GM19397 (cell line): ENCODE data around the gene PUSL1.

ENCODE experiments used
- ATAC-seq: cut with Tn5 transposase; IDR thresholded peaks from one replicate; pipeline ENCODE4 v1.9.1; 2021; ENCODE audit warnings: mild to moderate bottlenecking, moderate library complexity; ENCODE audit not compliant: unreplicated experiment

The PUSL1 gene

DNA sequence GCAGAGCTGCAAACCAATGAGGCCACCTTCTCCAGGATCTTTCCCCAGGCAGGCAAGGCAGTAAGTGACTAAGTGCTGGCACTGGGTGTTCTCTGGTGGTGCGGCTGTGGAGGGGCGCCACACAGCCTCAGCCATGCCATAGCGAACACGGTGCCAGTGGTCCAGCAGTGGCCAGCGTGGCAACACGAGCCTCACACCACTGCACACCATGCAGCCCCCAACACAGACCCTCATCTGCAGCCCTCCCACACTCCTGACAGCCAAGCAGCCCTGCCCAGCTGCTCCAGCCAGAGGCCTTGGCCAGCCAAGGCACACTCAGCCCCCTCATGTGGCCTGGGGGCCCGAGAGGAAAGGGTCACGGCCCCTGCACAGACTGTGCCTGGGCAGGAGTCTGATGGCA, 13.1 kb downstream of the PUSL1 start:
- ATAC-seq, result no peak

DNA sequence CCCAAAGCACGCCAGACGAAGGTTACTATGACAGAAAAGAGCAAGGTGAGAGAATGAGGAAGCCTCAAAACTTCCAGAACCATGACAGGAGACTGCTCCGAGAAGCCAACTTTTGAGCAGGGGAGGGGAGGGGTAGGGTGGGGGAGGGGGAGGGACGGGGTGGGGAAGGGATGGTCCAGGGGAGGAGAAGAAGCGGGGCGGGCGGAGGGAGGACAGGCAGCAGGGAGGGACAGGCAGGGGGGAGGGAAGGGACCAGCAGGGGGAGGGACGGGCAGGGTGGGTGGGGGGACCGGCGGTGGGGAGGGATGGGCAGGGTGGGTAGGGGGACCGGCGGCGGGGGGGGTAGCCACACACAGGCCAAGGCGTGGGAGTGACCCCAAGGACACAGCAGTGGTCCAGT, 14.0 kb downstream of the PUSL1 start:
- ATAC-seq, result no peak

DNA sequence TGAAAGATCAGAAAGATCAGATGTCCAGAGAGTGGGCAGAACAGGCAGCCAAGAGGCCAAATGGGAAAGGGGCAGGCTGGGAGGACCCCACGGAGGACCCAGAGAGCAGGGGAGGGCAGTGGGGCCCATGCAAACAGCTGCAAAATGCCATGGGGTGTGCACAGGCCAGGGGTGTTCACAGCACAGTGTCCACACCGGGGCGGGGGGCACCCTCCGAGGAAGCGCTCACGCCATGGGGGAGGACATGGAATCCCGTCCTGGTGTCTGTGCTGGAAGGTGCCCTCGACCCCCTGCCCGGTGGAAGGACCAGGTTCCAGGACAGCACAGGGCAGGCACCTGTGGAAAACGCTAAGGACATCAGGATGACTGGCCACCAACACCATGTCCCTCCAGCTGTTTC, 14.6 kb downstream of the PUSL1 start:
- no peak for ATAC-seq

DNA sequence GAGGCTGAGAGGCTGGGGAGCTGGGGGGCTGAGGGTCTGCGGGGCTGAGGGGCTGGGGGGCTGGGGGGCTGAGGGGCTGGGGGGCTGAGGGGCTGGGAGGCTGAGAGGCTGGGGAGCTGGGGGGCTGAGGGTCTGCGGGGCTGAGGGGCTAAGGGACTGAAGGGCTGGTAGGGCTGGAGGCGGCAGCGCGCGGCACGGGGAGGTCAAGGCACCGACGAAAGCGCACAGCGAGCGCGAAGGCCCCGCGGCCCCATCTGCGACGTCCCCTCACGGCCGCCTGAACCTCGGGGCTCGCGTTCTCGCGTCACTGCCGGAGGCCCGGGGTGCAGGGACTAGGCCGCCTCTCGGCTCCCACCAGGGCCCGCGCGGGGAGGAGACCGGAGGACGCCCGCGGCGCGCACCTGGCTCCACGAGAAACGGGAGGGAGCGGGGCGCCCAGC, 15.7 kb downstream of the PUSL1 start:
- ATAC-seq, result peak; percentile 26

DNA sequence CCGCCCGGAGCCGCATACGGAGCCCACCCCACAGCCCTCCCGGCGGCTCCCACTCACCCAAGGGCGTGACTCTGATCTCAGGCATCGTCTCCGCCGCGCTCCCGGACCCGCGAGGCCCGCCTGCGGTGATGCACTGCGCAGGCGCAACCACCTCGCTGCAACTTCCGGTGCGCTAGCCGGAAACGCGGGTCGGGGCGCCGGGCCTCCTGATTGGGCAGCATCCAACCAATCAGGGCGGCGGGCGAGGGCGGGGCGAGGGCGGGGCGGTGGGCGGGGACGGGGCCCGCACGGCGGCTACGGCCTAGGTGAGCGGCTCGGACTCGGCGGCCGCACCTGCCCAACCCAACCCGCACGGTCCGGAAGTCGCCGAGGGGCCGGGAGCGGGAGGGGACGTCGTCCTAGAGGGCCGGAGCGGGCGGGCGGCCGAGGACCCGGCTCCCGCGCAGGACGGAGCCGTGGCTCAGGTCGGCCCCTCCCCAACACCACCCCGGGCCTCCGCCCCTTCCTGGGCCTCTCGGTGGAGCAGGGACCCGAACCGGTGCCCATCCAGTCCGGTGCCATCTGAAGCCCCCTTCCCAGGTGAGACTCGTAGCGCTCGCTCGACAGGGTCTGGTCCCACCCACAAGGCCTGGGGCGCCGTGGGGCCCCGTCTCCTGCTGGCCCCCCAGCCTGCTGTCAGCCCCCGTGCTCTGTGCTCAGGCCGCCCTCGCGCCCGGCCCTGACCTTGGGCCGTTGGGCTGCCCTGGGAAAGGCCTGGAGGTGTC, 16.3 kb downstream of the PUSL1 start, which contains the start of the genes CPTP and INTS11:
Gene CPTP (plus strand): TSS at position 279 of the 764 bp plus-strand sequence. CDS start 2,109 bp downstream, outside the sequence.
Gene INTS11 (minus strand): TSS at position 137 of the 764 bp plus-strand sequence. CDS start 52 bp downstream, at position 85.
- ATAC-seq, result peak; percentile 71

DNA sequence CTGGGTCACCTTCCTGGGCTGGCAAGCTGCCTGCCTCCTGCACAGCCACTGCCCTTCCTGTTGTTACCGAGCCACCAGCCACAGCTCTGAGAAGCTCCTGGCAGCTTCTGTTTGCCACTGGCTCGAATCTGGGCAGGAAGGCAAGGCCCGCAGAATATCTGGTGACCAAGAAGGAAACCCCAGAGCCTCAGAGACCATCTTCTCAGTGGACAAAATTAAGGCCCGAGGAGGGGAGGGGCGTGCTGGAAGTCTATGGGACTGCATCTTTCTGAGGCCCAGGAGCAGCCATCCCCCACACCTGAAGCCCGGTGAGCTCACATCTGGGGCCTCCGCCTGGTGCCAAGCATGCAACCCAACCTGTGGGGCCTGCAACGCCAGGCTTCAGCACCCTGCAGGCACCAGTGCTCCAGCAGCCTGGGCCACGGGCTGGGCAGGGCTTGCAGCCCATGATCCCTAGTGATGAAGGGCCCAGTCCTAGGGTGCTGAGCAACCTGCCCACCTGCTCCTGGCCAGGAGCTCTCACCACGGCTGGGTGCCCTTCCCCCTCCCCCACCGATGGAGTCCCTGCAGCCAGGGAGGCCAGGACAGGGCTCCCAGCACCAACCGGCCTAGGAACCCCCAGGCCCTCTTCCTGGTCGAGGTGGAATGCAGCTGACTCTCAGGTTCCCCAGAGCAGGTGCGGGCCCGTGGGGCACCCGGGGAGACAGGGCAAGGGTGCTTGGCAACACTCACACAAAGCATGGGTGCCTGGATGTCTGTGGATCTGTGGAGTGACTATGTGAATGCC, 17.1 kb downstream of the PUSL1 start:
- ATAC-seq, result no peak

DNA sequence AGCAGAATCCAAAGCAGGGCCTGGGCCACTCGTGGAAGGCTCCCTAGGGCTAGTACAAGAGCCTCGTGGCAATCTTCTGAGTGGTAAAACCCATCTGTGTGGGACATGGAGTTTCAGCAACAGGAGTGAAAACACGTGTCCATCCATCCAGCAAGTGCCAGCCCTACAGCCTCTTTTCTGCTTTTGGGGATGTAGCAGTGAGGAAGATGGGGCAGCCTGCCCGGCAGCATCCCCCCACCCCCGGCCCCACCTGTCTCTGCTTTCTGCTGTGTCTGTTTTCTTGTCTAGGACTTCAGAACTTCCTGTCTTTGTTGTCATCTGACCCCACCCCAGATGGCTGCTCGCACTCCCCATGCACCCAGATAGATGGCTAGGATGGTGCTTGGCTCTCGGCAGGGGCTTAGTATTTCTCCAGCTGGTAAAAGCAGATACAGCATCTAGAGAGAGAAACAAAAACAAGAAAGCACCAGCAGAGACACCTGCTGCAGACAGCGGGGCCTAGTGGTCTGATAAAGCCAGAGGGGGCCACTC, 17.7 kb downstream of the PUSL1 start:
- ATAC-seq, result no peak

DNA sequence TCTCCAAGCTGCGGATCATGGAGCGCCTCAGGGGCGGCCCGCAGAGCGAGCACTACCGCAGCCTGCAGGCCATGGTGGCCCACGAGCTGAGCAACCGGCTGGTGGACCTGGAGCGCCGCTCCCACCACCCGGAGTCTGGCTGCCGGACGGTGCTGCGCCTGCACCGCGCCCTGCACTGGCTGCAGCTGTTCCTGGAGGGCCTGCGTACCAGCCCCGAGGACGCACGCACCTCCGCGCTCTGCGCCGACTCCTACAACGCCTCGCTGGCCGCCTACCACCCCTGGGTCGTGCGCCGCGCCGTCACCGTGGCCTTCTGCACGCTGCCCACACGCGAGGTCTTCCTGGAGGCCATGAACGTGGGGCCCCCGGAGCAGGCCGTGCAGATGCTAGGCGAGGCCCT, 18.9 kb downstream of the PUSL1 start:
- ATAC-seq, result no peak

DNA sequence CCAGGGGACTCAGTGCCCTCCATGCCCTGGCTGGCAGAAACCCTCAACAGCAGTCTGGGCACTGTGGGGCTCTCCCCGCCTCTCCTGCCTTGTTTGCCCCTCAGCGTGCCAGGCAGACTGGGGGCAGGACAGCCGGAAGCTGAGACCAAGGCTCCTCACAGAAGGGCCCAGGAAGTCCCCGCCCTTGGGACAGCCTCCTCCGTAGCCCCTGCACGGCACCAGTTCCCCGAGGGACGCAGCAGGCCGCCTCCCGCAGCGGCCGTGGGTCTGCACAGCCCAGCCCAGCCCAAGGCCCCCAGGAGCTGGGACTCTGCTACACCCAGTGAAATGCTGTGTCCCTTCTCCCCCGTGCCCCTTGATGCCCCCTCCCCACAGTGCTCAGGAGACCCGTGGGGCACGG, 19.9 kb downstream of the PUSL1 start:
- no peak for ATAC-seq

DNA sequence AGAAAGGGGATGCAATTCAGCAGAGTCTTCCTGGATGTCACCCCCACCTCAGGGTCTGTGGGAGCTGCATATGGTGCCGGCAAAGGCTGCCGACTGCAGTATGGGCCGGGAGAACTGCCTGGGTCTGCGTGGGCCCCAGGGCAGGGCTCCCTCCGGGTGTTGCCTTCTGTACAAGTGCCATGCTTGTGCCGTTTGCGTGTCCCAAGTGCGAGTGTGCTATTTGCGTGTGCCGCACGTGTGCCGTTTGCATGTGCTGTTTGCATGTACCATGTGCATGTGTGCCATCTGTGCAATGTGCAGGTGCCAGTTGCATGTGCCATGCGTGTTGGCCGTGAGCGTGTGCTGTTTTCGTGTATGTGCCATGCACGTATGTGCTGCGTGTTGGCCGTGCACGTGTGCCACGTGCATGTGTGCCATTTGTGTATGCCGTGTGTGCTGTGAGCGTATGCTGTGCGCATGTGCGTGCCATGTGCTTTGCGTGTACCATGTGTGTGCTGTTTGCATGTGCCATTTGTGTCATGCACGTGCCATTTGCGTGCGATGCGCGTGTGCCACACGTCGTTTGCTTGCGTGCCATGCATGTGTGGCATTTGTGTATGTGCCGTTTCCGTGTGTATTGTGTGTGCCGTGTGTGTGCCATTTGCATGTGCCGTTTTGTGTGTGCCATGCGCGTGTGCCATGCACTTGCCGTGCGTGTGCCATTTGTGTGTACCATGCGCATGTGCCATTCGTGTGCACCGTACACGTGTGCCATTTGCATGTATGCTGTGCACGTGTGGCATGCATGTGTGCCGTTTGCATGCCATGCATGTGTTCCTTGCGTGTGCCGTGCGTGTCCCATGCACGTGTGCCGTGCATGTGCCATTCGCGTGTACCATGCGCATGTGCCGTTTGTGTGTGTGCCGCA, 21.2 kb downstream of the PUSL1 start:
- ATAC-seq, result no peak

DNA sequence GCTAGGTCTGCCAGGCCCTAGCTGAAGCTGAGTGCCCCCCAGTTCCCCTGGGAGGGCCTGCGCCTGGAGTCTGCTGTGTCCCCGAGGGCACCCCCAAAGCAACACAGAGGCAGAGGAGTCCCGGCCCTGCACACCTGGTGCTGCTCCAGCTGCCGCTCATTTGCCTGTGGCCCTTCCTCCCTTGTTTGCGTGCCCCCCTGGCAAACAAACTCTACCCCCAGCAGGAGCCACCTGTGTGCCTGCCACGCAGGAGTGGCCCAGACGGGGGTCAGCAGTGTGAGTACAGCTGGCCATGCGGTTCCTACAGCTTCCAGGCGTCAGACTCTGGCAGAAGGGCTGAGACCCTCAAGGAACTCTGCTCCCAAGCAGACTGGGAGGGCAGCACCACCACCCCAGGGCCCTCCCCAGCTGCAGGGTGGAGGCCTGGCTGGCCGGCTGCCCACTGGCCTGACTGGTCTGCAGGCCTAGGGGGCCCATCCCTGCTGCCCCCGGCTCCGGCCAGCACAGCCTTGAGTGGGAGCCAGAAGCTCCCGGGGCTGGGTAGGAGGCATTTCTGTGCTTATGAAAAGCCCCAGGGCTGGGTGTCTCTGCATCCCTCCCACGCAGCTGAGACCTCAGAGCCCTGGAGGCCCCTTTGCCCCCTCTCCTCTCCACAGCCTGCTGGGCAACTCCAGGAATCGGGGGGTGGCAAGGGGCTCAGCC, 22.1 kb downstream of the PUSL1 start:
- ATAC-seq, result no peak

DNA sequence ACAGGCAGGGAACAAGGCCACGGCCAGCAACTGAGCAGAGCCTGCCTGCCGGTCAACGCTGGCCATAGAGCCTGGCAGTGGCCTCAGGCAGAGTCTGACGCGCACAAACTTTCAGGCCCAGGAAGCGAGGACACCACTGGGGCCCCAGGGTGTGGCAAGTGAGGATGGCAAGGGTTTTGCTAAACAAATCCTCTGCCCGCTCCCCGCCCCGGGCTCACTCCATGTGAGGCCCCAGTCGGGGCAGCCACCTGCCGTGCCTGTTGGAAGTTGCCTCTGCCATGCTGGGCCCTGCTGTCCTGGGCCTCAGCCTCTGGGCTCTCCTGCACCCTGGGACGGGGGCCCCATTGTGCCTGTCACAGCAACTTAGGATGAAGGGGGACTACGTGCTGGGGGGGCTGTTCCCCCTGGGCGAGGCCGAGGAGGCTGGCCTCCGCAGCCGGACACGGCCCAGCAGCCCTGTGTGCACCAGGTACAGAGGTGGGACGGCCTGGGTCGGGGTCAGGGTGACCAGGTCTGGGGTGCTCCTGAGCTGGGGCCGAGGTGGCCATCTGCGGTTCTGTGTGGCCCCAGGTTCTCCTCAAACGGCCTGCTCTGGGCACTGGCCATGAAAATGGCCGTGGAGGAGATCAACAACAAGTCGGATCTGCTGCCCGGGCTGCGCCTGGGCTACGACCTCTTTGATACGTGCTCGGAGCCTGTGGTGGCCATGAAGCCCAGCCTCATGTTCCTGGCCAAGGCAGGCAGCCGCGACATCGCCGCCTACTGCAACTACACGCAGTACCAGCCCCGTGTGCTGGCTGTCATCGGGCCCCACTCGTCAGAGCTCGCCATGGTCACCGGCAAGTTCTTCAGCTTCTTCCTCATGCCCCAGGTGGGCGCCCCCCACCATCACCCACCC, 22.9 kb downstream of the PUSL1 start, which contains the start of gene TAS1R3:
Gene TAS1R3 (plus strand): TSS at position 213 of the 898 bp plus-strand sequence. CDS start 66 bp downstream, at position 279.
- ATAC-seq, result no peak

DNA sequence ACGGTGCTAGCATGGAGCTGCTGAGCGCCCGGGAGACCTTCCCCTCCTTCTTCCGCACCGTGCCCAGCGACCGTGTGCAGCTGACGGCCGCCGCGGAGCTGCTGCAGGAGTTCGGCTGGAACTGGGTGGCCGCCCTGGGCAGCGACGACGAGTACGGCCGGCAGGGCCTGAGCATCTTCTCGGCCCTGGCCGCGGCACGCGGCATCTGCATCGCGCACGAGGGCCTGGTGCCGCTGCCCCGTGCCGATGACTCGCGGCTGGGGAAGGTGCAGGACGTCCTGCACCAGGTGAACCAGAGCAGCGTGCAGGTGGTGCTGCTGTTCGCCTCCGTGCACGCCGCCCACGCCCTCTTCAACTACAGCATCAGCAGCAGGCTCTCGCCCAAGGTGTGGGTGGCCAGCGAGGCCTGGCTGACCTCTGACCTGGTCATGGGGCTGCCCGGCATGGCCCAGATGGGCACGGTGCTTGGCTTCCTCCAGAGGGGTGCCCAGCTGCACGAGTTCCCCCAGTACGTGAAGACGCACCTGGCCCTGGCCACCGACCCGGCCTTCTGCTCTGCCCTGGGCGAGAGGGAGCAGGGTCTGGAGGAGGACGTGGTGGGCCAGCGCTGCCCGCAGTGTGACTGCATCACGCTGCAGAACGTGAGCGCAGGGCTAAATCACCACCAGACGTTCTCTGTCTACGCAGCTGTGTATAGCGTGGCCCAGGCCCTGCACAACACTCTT, 23.8 kb downstream of the PUSL1 start:
- ATAC-seq, result no peak

DNA sequence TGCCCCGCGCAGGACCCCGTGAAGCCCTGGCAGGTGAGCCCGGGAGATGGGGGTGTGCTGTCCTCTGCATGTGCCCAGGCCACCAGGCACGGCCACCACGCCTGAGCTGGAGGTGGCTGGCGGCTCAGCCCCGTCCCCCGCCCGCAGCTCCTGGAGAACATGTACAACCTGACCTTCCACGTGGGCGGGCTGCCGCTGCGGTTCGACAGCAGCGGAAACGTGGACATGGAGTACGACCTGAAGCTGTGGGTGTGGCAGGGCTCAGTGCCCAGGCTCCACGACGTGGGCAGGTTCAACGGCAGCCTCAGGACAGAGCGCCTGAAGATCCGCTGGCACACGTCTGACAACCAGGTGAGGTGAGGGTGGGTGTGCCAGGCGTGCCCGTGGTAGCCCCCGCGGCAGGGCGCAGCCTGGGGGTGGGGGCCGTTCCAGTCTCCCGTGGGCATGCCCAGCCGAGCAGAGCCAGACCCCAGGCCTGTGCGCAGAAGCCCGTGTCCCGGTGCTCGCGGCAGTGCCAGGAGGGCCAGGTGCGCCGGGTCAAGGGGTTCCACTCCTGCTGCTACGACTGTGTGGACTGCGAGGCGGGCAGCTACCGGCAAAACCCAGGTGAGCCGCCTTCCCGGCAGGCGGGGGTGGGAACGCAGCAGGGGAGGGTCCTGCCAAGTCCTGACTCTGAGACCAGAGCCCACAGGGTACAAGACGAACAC, 24.5 kb downstream of the PUSL1 start:
- ATAC-seq, result no peak

DNA sequence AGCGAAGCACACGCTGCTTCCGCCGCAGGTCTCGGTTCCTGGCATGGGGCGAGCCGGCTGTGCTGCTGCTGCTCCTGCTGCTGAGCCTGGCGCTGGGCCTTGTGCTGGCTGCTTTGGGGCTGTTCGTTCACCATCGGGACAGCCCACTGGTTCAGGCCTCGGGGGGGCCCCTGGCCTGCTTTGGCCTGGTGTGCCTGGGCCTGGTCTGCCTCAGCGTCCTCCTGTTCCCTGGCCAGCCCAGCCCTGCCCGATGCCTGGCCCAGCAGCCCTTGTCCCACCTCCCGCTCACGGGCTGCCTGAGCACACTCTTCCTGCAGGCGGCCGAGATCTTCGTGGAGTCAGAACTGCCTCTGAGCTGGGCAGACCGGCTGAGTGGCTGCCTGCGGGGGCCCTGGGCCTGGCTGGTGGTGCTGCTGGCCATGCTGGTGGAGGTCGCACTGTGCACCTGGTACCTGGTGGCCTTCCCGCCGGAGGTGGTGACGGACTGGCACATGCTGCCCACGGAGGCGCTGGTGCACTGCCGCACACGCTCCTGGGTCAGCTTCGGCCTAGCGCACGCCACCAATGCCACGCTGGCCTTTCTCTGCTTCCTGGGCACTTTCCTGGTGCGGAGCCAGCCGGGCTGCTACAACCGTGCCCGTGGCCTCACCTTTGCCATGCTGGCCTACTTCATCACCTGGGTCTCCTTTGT, 25.3 kb downstream of the PUSL1 start:
- no peak for ATAC-seq

DNA sequence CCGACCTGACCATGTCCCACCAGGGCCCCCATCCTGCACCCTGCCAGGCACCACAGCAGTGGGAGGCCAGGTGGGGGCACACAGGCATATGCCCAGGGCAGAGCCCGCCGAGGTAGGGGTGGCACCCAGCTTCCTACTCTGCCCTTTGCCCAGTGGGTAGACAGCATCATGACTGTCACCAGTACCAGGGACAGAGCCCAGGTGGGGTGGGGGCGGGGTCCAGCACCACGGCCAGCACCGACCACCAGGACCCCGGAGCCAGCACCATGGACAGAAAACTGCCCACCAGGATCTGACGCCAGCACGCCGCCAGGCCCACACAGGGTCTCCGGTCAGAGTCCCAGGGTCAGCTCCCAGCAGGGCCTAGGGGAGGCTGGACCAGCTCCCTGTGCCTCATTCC, 26.4 kb downstream of the PUSL1 start:
- no peak for ATAC-seq

DNA sequence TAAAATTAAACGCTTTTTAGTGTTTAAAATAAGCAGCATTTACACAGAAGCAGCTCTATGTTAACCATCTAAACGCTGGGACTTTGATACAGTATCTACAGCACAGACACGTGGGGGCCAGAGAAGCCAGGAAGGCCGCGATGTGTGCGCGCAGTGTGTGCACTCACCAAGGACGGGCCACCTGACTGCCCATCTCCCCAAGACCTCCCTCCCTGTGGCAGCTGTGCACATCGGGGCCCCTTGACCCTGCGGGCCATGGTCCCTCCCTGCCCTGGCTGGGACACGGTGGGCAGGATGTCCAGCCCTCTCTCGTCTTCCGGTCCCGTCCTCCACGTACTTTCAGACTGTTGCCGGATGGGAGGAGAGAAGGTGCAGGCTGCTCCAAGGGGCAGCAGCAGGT, 26.9 kb downstream of the PUSL1 start:
- no peak for ATAC-seq
